T-cell (primary cell): Measurements from ENCODE around the gene COBL. TPM values are rescaled to one million over a fixed set of nuclear protein-coding genes. Genes with fewer than 3 reads are reported as not detected.

Experiments
- ATAC-seq, 4 experiments: fragments of 200-7000 bp in 3 of 4; fragments of 150-1000 bp in 1 of 4; cut with Tn5 transposase; replicated peaks in 1 of 4; 1 replicate in 3 of 4; 2 replicates in 1 of 4; pipeline ENCODE4 v1.10.0; 2021; ENCODE audit warnings: moderate library complexity in 3 of 4, mild to moderate bottlenecking in 2 of 4, moderate number of reproducible peaks in 1 of 4
- CTCF ChIA-PET, 2 donors: fragments of 300-600 bp; sonication (Branson Sonifier 250); formaldehyde crosslinking; loops; one replicate each; lab custom pipeline; 2022; ENCODE audit warnings: antibody characterized with exemption in 2 of 2; lab: Charles Lee
- POLR2A ChIA-PET, 2 donors: fragments of 300-600 bp; sonication (Branson Sonifier 250); formaldehyde crosslinking; loops; one replicate each; lab custom pipeline; 2022; ENCODE audit warnings: antibody characterized with exemption in 2 of 2; lab: Charles Lee
- DNase-seq, 35 experiments: peaks; one replicate each; pipeline versions ENCODE4 v3.0.0 to v3.0.0-alpha.2; 2013 to 2023
- H3K27ac ChIP-seq: one replicate; pipeline ENCODE4 v1.5.1; 2013; ENCODE audit warnings: low read length
- H3K27me3 ChIP-seq, 2 experiments: replicated peaks in 1 of 2; 1 replicate in 1 of 2; 2 replicates in 1 of 2; pipeline versions ENCODE4 v1.6.1 to v1.7.0; 2013; ENCODE audit warnings: low read length in 1 of 2, mixed read lengths in 1 of 2; ENCODE audit not compliant: control insufficient read depth in 2 of 2, insufficient read depth in 2 of 2; ENCODE audit errors: extremely low read depth in 1 of 2
- H3K36me3 ChIP-seq, 2 donors: 1 replicate in 1 of 2; 2 replicates in 1 of 2; pipeline versions ENCODE4 v1.6.1 to v1.7.0; 2013; ENCODE audit warnings: low read length in 1 of 2; ENCODE audit not compliant: control insufficient read depth in 2 of 2, insufficient read depth in 1 of 2; ENCODE audit errors: extremely low read depth in 1 of 2
- H3K4me1 ChIP-seq, 2 experiments: 1 replicate in 1 of 2; 2 replicates in 1 of 2; pipeline versions ENCODE4 v1.6.1 to v1.7.0; 2013; ENCODE audit warnings: low read length in 2 of 2, mixed read lengths in 1 of 2; ENCODE audit not compliant: insufficient read depth in 2 of 2, control insufficient read depth in 1 of 2; ENCODE audit errors: extremely low read depth in 1 of 2
- H3K4me3 ChIP-seq, 2 donors: 1 replicate in 1 of 2; 2 replicates in 1 of 2; pipeline versions ENCODE4 v1.5.1 to v1.7.0; 2013; ENCODE audit warnings: mild to moderate bottlenecking in 2 of 2, low read length in 1 of 2, moderate library complexity in 1 of 2; ENCODE audit not compliant: control insufficient read depth in 1 of 2; ENCODE audit errors: extremely low read depth in 1 of 2
- H3K9me3 ChIP-seq: 2 replicates; pipeline ENCODE4 v1.7.0; 2013
- H3K27ac Mint-ChIP-seq, 2 donors: one replicate each; pipeline ENCODE4 v1.8.0; 2020 to 2021; ENCODE audit warnings: mild to moderate bottlenecking in 2 of 2, mixed read lengths in 2 of 2
- H3K27me3 Mint-ChIP-seq, 2 donors: one replicate each; pipeline ENCODE4 v1.8.0; 2021 to 2022; ENCODE audit warnings: mixed read lengths in 2 of 2
- H3K36me3 Mint-ChIP-seq: one replicate; pipeline ENCODE4 v1.8.0; 2021; ENCODE audit warnings: mixed read lengths
- H3K4me1 Mint-ChIP-seq, 3 donors: one replicate each; pipeline ENCODE4 v1.8.0; 2020 to 2022; ENCODE audit warnings: mixed read lengths in 3 of 3, mild to moderate bottlenecking in 1 of 3
- H3K4me3 Mint-ChIP-seq, 3 donors: one replicate each; pipeline ENCODE4 v1.8.0; 2020 to 2022; ENCODE audit warnings: mild to moderate bottlenecking in 3 of 3, mixed read lengths in 3 of 3, moderate library complexity in 3 of 3
- H3K9me3 Mint-ChIP-seq, 3 donors: one replicate each; pipeline ENCODE4 v1.8.0; 2020 to 2022; ENCODE audit warnings: mixed read lengths in 3 of 3
- WGBS: methylation state at CpG from one replicate; pipeline ENCODE4 v1.1.5; 2013; ENCODE audit warnings: missing lambda C conversion rate; ENCODE audit not compliant: insufficient coverage; 5-methylcytosine and 5-hydroxymethylcytosine counted together
- total RNA-seq, 35 experiments: library from RNA in 6 of 35; stranded (reverse) in 6 of 35; fragments of 120-200 nt in 1 of 35; gene quantifications; one replicate each; pipeline versions ENCODE4 v1.2.1 to v1.2.4 and lab custom pipeline; 2013 to 2026

COBL gene
- total RNA-seq, 5 donors from 2014 or later (not counting 1 experiment from before 2014, with no cell fraction given), result 0.07 to 0.26 (median 0.17) TPM; not detected in 1

- H3K36me3 ChIP-seq, result no peaks in the 10 kb centered on the region
- POLR2A ChIA-PET, result no interaction called here
- H3K4me1 Mint-ChIP-seq, result no peaks in the 10 kb centered on the region
- DNase-seq (no peak), ATAC-seq (no peak)
- H3K4me3 ChIP-seq, result no peak overlapping the region
- no CpG with 5 or more reads among the region's 2 CpGs for WGBS
- H3K9me3 ChIP-seq, result no peaks in the 10 kb centered on the region
- CTCF ChIA-PET, result no interaction called here
- no peaks in the 10 kb centered on the region for H3K27me3 ChIP-seq
- H3K27me3 Mint-ChIP-seq, result peaks cover 2 to 4% of the 10 kb centered on the region in 2 donors
- H3K27ac Mint-ChIP-seq, result no peak overlapping the region
- H3K4me1 ChIP-seq, result no peaks in the 10 kb centered on the region
- no peak overlapping the region for H3K27ac ChIP-seq
- no peaks in the 10 kb centered on the region for H3K36me3 Mint-ChIP-seq
- H3K9me3 Mint-ChIP-seq, result no peaks in the 10 kb centered on the region
- H3K4me3 Mint-ChIP-seq, result no peak overlapping the region
These were observed 37.8 kb upstream of the COBL start for GRCh38 chr7:51354434-51354833.

DNA sequence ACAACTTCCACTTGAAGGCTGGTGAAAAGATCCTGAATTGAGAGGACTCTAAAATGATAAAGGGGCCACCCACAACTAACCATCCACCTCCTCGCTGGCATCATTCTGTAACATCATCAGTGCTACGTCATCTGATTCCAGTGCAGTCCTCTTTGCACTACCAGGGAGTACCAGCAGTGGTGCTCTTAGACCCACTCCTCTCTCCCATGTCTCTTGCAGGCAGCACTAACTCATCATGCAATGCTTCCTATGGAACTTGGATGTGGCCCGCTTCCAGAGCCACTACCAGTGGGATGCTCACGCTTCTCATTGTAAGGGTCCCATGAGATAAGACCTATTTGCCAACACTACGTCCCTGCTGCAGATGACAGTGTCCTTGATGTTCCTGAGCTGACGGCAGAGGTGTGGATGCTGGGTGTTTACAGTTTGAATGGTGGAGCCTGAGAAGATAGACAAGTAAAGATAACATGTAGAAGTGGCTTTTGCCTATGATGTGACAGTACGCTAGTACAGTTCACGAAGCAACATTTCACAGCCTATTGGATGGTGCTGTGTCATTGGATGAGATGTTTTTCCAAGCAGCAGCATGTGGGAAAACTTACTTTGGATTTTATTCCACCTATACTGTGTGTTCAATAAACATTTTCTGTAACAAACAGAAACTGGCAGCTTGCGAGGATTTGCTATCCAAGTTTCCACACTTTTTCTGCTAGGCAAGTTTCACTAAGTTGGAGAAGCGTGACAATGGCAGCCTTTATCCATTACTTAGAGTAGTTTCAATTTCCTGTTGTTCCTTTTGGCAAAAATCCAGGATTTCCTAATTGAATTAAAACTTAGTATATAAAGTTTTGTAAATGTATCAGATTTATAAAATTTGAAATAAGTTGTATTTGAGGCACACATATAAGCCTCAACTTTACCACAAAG, 35.8 kb upstream of the COBL start:
- POLR2A ChIA-PET, result no interaction called here
- no peak for ATAC-seq
- WGBS, result 88% methylated on average over 6 of the region's 10 CpGs

GRCh38 chr7:51351661-51352060, 35.1 kb upstream of the COBL start:
- no peak for DNase-seq
- Mint-ChIP-seq H3K4me3 (no peak overlapping the region), H3K27me3 (no peaks in the 10 kb centered on the region), H3K36me3 (no peaks in the 10 kb centered on the region), H3K4me1 (no peaks in the 10 kb centered on the region), H3K9me3 (no peaks in the 10 kb centered on the region), H3K27ac (no peak overlapping the region)
- ATAC-seq, result no peak
- Histone ChIP-seq H3K9me3 (no peaks in the 10 kb centered on the region), H3K27me3 (no peaks in the 10 kb centered on the region), H3K27ac (no peak overlapping the region), H3K36me3 (no peaks in the 10 kb centered on the region), H3K4me1 (no peaks in the 10 kb centered on the region), H3K4me3 (no peak overlapping the region)
- ChIA-PET POLR2A (no interaction called here), CTCF (no interaction called here)
- 80% methylated on average over 3 of the region's 5 CpGs for WGBS

More for the DNA sequence above, 35.8 kb upstream of the COBL start:
- H3K27ac ChIP-seq, result no peak overlapping the region
- no peaks in the 10 kb centered on the region for H3K4me1 ChIP-seq
- no peak overlapping the region for H3K4me3 Mint-ChIP-seq
- no peaks in the 10 kb centered on the region for H3K36me3 ChIP-seq
- no peaks in the 10 kb centered on the region for H3K36me3 Mint-ChIP-seq
- no peak for DNase-seq
- no peaks in the 10 kb centered on the region for H3K9me3 ChIP-seq
- H3K4me3 ChIP-seq, result no peak overlapping the region
- H3K27me3 Mint-ChIP-seq, result peaks cover 0 to 2% of the 10 kb centered on the region in 2 donors
- CTCF ChIA-PET, result no interaction called here
- H3K4me1 Mint-ChIP-seq, result no peaks in the 10 kb centered on the region
- no peaks in the 10 kb centered on the region for H3K27me3 ChIP-seq
- H3K9me3 Mint-ChIP-seq, result no peaks in the 10 kb centered on the region
- no peak overlapping the region for H3K27ac Mint-ChIP-seq

- H3K4me1 Mint-ChIP-seq, result no peaks in the 10 kb centered on the region
- no peak overlapping the region for H3K27ac Mint-ChIP-seq
- H3K4me3 Mint-ChIP-seq, result no peak overlapping the region
- Histone ChIP-seq H3K4me1 (no peaks in the 10 kb centered on the region), H3K36me3 (no peaks in the 10 kb centered on the region), H3K9me3 (no peaks in the 10 kb centered on the region), H3K27ac (no peak overlapping the region), H3K27me3 (no peaks in the 10 kb centered on the region), H3K4me3 (no peak overlapping the region)
- H3K36me3 Mint-ChIP-seq, result no peaks in the 10 kb centered on the region
- DNase-seq (no peak), ATAC-seq (no peak)
- POLR2A ChIA-PET, result no interaction called here
- CTCF ChIA-PET, result no interaction called here
- H3K27me3 Mint-ChIP-seq, result peaks cover 0 to 2% of the 10 kb centered on the region in 2 donors
- no peaks in the 10 kb centered on the region for H3K9me3 Mint-ChIP-seq
- 88% methylated on average over 1 of the region's 1 CpG for WGBS
These were observed 33.9 kb upstream of the COBL start for GRCh38 chr7:51350546-51350896.

DNA sequence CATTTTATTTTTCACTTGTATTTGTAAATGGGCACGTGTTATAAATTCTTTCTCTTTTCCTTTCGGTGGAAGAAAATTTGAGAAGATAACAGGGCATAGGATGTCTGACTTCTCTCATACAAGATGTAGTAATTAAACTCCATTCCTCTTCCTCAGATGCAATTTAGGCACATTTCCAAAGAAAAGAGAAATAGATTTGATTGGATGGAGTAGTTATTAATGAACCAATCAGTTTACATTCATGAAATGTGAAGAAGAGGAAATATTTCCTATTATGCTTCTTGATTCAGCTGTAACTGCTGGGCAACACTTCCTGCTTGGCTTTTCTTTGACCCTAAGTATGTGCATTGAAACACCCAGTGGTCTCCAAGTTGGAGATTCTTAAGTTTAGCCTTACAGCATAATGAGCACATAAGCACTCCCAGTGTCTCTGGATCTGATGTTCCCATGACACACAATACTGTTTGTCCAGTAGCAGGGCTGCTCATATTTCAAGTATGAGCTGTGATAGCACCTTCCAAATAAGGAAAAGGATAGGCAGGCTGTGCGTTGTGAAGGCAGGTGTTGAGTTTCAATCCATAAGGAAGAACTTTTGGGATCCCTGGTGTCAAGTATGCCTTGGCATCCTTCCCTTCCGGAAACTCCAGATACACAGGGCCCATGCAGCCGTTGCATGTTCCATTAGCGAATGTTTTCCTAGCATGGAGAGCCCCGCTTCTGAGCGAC, 33.4 kb upstream of the COBL start:
- no peak for ATAC-seq
- Mint-ChIP-seq H3K4me1 (no peaks in the 10 kb centered on the region), H3K9me3 (no peaks in the 10 kb centered on the region), H3K27me3 (peaks cover 0 to 7% of the 10 kb centered on the region in 2 donors), H3K4me3 (no peak overlapping the region), H3K36me3 (no peaks in the 10 kb centered on the region), H3K27ac (no peak overlapping the region)
- DNase-seq, result no peak
- Histone ChIP-seq H3K27ac (no peak overlapping the region), H3K4me3 (no peak overlapping the region), H3K4me1 (no peaks in the 10 kb centered on the region), H3K27me3 (no peaks in the 10 kb centered on the region), H3K36me3 (no peaks in the 10 kb centered on the region), H3K9me3 (no peaks in the 10 kb centered on the region)
- ChIA-PET CTCF (no interaction called here), POLR2A (no interaction called here)
- WGBS, result 93% methylated on average over 6 of the region's 8 CpGs

GRCh38 chr7:51346126-51346525, 29.5 kb upstream of the COBL start:
- H3K27me3 ChIP-seq, result no peaks in the 10 kb centered on the region
- DNase-seq (no peak), ATAC-seq (no peak)
- WGBS, result 86% methylated on average over 2 of the region's 3 CpGs
- H3K27me3 Mint-ChIP-seq, result peaks cover 2 to 14% of the 10 kb centered on the region in 2 donors
- H3K4me1 ChIP-seq, result no peaks in the 10 kb centered on the region
- no peak overlapping the region for H3K4me3 ChIP-seq
- no peak overlapping the region for H3K27ac Mint-ChIP-seq
- POLR2A ChIA-PET, result no interaction called here
- H3K9me3 Mint-ChIP-seq, result no peaks in the 10 kb centered on the region
- no peaks in the 10 kb centered on the region for H3K36me3 Mint-ChIP-seq
- H3K36me3 ChIP-seq, result no peaks in the 10 kb centered on the region
- CTCF ChIA-PET, result no interaction called here
- H3K9me3 ChIP-seq, result no peaks in the 10 kb centered on the region
- H3K27ac ChIP-seq, result no peak overlapping the region
- H3K4me3 Mint-ChIP-seq, result no peak overlapping the region
- no peaks in the 10 kb centered on the region for H3K4me1 Mint-ChIP-seq
